ENCODE results near the gene GNAT2. TPM values are rescaled to one million over a fixed set of nuclear protein-coding genes. Genes with fewer than 3 reads are reported as not detected.

The GNAT2 gene
- total and polyA plus RNA-seq, 10 of the 15 experiments (the other 5 are each of a cell fraction or from before 2014, with no cell fraction given) = 0.08 to 1.3 (median 0.41) TPM

DNA sequence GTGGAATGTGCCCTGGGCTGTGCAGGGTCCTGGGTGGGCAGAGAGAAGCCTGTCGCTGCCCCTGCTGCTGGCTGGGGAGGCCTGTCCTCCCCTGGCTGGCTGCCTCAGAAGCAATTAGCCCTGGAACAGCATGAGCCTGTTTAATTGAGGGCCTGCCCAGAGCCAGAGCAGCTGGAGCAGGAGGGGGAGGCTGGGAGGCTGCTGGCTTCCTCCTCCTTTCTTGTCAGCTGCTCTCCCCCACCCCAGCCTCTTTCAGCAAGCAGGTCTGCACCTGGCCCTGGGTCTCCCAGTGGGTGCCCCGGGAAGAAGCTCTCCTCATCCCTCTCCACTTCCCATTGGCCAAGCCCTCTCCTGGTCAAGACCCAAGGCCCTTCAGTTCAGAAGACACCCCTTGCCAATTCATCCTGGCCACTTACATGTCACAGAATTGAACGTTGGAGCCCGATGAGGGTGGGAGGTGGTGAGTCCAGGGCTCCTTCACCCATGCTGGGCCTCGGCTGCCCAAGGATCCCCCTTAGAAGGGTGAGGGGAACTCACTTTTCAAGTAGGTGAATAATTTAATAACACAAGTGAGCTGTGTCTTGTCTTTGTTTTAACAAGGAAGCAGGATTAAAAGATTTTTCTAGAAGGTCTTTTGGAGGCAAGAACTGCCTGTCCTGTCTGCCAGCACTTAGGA is 13.4 kb upstream of the GNAT2 start:
- peaks cover 8 to 28% of the 10 kb centered on the region in 2 experiments; a peak in 3 of 4 replicates for H3K36me3 ChIP-seq (ENCODE audit: control insufficient read depth in 2 of 2, insufficient read depth in 2 of 2, low read length in 1 of 2)
- no peak overlapping the region for H2AFZ ChIP-seq (ENCODE audit: control insufficient read depth, low read depth, low read length)
- H3K9me3 ChIP-seq (replicated peaks; ENCODE audit: control insufficient read depth, insufficient read depth, low read length) = no peaks in the 10 kb centered on the region
- no peak overlapping the region for H3K9ac ChIP-seq (ENCODE audit: control insufficient read depth, insufficient read depth, low read length)
- DNase-seq (ENCODE audit: low read depth, low spot score) (no peak), FAIRE-seq (no peak), ATAC-seq (no peak)
- WGBS (ENCODE audit: insufficient coverage, insufficient replicate concordance, low lambda C conversion rate, missing lambda C conversion rate) = 78% methylated on average over 5 of the region's 5 CpGs
- no peaks in the 10 kb centered on the region for H3K79me2 ChIP-seq (ENCODE audit: control insufficient read depth, insufficient read depth, low read length)
- no TSS peak for BruUV-seq (replicated peaks)
- SMC1A ChIA-PET (ENCODE audit: uncharacterized antibody, unreplicated experiment) = interaction anchor here (1.2 kb wide), 1 partner anchor 86 kb away, joined by 5 read pairs; no protein-coding TSS in a partner anchor
- in situ Hi-C loops (cut with MboI) (no loop called here), intact Hi-C loops (cut with micrococcal nuclease; ENCODE audit: unreplicated experiment) (no loop called here)
- H3K27me3 ChIP-seq (replicated peaks in 1 of 2; ENCODE audit: control insufficient read depth in 2 of 2, insufficient read depth in 2 of 2, low read length in 1 of 2) = no peaks in the 10 kb centered on the region
- POLR2A ChIA-PET = interaction anchor here (0.6 to 1.6 kb wide), 2 partner anchors 54 to 84 kb away, joined by 5 to 7 read pairs; partner anchors contain the start of gene GNAI3
- H4K20me1 ChIP-seq (ENCODE audit: control insufficient read depth, insufficient read depth) = no peaks in the 10 kb centered on the region
- TF ChIP-seq BMI1 (IDR thresholded peaks at IDR 0.05; ENCODE audit: borderline replicate concordance) (no peak), SIX5 (IDR thresholded peaks at IDR 0.05; ENCODE audit: low read depth, low read length, severe bottlenecking) (no peak), SMAD5 (IDR thresholded peaks at IDR 0.05; ENCODE audit: low read depth) (no peak), ZSCAN29 (IDR thresholded peaks at IDR 0.05) (no peak), NR2F1 (conservative IDR thresholded peaks at IDR 0.05) (no peak)
- TF ChIP-seq, protein P1, sequence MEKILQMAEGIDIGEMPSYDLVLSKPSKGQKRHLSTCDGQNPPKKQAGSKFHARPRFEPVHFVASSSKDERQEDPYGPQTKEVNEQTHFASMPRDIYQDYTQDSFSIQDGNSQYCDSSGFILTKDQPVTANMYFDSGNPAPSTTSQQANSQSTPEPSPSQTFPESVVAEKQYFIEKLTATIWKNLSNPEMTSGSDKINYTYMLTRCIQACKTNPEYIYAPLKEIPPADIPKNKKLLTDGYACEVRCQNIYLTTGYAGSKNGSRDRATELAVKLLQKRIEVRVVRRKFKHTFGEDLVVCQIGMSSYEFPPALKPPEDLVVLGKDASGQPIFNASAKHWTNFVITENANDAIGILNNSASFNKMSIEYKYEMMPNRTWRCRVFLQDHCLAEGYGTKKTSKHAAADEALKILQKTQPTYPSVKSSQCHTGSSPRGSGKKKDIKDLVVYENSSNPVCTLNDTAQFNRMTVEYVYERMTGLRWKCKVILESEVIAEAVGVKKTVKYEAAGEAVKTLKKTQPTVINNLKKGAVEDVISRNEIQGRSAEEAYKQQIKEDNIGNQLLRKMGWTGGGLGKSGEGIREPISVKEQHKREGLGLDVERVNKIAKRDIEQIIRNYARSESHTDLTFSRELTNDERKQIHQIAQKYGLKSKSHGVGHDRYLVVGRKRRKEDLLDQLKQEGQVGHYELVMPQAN (conservative IDR thresholded peaks at IDR 0.05) = no peak
- TF ChIP-seq, protein P2, sequence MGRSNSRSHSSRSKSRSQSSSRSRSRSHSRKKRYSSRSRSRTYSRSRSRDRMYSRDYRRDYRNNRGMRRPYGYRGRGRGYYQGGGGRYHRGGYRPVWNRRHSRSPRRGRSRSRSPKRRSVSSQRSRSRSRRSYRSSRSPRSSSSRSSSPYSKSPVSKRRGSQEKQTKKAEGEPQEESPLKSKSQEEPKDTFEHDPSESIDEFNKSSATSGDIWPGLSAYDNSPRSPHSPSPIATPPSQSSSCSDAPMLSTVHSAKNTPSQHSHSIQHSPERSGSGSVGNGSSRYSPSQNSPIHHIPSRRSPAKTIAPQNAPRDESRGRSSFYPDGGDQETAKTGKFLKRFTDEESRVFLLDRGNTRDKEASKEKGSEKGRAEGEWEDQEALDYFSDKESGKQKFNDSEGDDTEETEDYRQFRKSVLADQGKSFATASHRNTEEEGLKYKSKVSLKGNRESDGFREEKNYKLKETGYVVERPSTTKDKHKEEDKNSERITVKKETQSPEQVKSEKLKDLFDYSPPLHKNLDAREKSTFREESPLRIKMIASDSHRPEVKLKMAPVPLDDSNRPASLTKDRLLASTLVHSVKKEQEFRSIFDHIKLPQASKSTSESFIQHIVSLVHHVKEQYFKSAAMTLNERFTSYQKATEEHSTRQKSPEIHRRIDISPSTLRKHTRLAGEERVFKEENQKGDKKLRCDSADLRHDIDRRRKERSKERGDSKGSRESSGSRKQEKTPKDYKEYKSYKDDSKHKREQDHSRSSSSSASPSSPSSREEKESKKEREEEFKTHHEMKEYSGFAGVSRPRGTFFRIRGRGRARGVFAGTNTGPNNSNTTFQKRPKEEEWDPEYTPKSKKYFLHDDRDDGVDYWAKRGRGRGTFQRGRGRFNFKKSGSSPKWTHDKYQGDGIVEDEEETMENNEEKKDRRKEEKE (IDR thresholded peaks at IDR 0.05) = no peak
- TF ChIP-seq, protein P3, sequence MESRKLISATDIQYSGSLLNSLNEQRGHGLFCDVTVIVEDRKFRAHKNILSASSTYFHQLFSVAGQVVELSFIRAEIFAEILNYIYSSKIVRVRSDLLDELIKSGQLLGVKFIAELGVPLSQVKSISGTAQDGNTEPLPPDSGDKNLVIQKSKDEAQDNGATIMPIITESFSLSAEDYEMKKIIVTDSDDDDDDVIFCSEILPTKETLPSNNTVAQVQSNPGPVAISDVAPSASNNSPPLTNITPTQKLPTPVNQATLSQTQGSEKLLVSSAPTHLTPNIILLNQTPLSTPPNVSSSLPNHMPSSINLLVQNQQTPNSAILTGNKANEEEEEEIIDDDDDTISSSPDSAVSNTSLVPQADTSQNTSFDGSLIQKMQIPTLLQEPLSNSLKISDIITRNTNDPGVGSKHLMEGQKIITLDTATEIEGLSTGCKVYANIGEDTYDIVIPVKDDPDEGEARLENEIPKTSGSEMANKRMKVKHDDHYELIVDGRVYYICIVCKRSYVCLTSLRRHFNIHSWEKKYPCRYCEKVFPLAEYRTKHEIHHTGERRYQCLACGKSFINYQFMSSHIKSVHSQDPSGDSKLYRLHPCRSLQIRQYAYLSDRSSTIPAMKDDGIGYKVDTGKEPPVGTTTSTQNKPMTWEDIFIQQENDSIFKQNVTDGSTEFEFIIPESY (IDR thresholded peaks at IDR 0.05) = no peak
- TF ChIP-seq, protein P4, sequence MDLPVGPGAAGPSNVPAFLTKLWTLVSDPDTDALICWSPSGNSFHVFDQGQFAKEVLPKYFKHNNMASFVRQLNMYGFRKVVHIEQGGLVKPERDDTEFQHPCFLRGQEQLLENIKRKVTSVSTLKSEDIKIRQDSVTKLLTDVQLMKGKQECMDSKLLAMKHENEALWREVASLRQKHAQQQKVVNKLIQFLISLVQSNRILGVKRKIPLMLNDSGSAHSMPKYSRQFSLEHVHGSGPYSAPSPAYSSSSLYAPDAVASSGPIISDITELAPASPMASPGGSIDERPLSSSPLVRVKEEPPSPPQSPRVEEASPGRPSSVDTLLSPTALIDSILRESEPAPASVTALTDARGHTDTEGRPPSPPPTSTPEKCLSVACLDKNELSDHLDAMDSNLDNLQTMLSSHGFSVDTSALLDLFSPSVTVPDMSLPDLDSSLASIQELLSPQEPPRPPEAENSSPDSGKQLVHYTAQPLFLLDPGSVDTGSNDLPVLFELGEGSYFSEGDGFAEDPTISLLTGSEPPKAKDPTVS (IDR thresholded peaks at IDR 0.05; ENCODE audit: low read depth, low read length) = no peak
- CTCF ChIA-PET = interaction anchor here (0.6 to 9.9 kb wide), 10 partner anchors 7 to 374 kb away, joined by 3 to 201 read pairs (median 19); partner anchors contain the start of genes AHCYL1 and GNAI3
- H3K27ac ChIP-seq (ENCODE audit: control insufficient read depth, insufficient read depth) = no peak overlapping the region
- RAD21 ChIA-PET (ENCODE audit: unreplicated experiment) = interaction anchor here (0.8 to 4.3 kb wide), 4 partner anchors 8 to 87 kb away, joined by 3 to 59 read pairs (median 4); no protein-coding TSS in a partner anchor
- no peak overlapping the region for H3K4me3 ChIP-seq
- no peak overlapping the region for H3K4me2 ChIP-seq (ENCODE audit: control insufficient read depth, insufficient read depth)
- H3K4me1 ChIP-seq (ENCODE audit: control insufficient read depth, insufficient read depth, low read length) = peaks cover 14% of the 10 kb centered on the region

Measured in GM12878 (cell line).